Stimulated activated CD4-positive, alpha-beta T cell treated with anti-CD3 and anti-CD28 coated beads, Interleukin-4, amount 100 ng/mL, for 1 hour (primary cell): Measurements from ENCODE around the gene PLAC8.

ENCODE experiments used
- DNase-seq: peaks from one replicate; pipeline ENCODE4 v3.0.0-alpha.2; 2020

Gene PLAC8

GRCh38 chr4:83114576-83114975 lies at the start of gene PLAC8:
TSS of gene PLAC8 (minus strand) at chr4:83114729. CDS start at chr4:83107921, 6,808 bp downstream.
- no peak for DNase-seq

DNA sequence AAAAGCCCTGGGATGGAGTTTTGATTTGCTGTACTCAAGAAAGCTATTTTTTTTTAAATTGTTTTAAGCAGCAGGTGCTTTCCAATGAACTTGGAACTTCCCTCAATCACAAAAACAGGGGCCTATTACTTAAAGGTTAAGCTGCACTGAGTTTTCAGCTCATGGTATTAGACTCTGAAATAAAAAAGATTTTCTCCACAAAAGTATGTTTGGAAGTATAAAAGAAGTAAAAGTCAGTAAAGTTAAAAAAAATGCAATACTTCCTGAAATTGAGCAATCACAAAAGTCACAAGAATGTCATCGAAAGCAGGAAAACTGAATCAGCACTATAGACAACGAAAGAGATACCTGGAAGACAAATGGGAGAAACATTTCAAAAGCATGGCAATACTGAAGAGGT lies 38.9 kb upstream of the PLAC8 start:
- no peak for DNase-seq

GRCh38 chr4:83152746-83153145 lies 38.2 kb upstream of the PLAC8 start:
- DNase-seq = no peak

GRCh38 chr4:83151651-83152050 lies 37.1 kb upstream of the PLAC8 start:
- DNase-seq = no peak

- DNase-seq = no peak
Measured at GRCh38 chr4:83150653-83151330, 36.3 kb upstream of the PLAC8 start.

- DNase-seq = no peak
Measured at GRCh38 chr4:83149865-83150652, 35.5 kb upstream of the PLAC8 start.

DNA sequence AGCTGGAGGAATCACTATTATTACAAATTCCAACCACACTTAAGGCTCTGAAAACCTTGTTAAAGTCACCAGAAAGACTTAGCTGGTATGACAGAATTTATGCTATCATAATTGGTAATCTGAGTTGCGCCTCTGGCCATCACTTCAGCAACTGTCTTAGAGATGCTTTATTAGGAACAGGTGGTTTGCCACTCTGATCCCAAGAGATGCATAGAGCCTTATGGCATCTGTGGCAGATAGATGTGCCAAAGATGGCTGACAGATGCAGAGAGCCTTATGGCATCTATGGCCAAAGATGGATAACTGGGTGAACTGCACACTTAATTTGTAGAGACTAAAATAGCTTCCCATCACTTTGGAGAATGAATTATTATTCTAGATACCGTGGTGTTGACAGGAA lies 32.3 kb upstream of the PLAC8 start:
- no peak for DNase-seq

DNA sequence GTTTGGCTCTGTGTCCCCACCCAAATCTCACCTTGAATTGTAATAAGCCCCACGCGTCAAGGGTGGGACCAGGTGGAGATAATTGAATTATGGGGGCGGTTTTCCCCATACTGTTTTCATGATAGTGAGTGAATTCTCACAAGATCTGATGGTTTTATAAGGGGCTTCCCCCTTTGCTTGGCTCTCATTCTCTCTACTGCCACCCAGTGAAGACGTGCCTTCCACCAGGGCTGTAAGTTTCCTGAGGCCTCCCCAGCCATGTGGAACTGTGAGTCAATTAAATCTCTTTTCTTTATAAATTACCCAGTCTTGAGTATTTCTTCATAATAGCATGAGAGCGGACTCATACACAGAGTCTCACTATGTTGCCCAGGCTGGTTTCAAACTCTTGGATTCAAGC lies 31.2 kb upstream of the PLAC8 start:
- DNase-seq = peak; percentile 21

DNA sequence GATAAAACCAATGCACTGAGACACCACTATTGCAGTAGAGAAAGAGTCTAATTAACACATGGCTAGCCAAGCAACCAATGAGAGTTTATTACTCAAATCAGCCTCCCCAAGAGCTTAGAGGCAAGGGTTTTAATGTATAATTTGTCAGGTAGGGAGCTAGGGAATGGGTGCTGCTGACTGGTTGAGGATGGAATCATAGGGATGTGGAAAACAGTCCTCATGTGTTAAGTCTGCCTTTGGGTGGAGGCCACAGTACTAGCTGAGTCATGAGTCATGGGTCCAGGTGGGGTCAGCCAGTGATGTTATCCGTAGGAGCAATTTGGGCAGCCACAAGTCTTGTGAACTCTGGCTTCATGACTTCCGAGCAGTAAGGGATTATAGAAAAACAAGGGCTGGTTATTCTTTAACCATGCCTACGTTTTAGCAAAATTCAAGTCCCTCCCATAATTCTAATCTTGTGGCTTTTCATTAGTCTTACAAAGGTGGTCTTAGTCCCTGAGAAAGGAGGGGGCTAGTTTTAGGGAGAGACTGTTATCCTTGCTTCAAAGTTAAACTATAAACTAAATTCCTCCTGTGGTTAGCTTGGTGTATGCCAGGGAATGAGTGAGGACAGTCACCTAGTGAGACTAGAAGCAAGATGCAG lies 25.1 kb upstream of the PLAC8 start:
- DNase-seq = no peak

DNA sequence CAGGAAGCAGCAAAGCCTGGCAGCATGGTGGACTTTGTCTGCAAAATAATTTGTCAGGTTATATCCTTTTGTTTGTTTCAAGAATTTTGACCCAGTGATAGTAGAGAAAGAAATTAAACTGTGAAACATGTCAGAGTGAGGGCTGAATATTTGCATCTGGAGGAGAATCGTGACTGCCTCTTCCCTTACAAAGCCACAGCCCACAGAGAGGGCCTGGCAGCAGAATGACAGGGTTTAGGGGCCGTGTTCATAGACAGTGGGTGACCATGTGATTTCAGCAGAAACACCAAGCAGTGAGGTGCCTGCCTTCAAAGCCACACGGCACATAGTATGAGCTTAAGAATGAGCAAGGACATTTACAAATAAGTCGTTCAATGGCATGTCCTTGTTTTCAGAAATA lies 24.4 kb upstream of the PLAC8 start:
- no peak for DNase-seq

DNA sequence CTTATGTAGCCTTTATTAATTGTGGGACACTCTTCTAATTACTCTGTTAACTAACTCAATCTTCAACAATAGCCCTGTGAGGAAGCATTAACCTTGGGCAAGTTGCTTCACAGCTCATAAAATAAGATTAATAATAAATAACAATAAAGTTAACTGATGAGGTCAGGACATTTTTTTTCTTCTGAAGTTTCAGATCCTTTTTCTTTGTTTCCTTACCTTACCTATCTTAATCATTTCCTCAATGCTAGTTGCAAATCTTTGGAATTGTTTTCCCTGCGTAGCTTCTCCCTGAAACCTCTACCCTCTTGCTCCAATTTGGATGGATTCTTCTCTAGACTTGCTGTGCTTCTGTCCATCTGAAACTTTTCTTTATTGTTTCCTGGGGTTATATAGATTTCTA lies 17.5 kb upstream of the PLAC8 start:
- DNase-seq = no peak

DNA sequence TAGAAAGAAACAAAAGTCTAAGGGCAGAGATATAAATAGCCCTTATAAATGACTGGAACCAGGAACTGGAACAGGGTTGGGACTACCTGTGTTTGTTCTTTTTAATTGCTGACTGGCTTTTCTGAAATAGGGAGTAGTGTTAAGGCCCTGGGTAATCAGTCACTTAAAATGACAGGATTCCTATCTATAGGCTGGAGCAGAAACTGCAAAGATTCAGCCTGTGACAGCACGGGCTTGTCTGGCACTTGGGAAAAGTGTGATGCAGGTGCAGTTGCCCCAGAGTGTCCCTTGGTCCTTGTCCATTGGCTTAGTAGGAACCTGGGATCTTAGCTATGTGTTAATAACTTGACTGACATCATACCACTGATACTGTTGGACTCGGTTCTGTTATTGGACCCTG lies 14.7 kb upstream of the PLAC8 start:
- DNase-seq = no peak

- no peak for DNase-seq
Measured at GRCh38 chr4:83128240-83128929, 13.9 kb upstream of the PLAC8 start.

GRCh38 chr4:83125738-83126141 lies 11.2 kb upstream of the PLAC8 start:
- DNase-seq = no peak

DNA sequence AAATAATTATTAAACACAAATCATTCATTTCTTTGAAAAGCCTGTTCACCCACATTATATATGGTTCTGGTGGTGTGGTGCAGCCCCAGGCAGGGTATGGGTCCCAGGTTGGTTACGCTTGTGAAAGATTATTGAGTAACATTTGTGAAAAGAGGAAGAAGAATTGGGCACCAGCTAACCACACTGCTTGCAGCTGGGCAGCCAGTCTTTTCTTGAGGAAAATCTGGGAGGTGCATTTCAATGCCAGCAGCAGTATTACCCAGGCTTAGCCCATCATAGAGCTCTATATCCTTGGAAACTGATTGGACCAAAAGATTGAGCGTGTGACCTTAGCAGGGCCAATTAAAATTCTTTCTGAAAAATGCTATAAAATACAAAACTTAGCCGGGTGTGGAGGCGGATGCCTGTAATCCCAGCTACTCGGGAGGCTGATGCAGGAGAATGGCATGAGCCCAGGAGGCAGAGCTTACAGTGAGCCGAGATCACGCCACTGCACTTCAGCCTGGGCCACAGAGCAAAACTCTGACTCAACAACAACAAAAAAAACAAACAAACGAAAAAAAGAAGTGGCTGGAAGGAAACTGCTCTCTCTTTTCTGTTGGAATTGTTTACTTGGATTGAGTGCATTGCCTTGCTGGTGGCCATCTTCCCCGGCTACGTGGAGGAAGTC lies 9.7 kb upstream of the PLAC8 start:
- DNase-seq = no peak

DNA sequence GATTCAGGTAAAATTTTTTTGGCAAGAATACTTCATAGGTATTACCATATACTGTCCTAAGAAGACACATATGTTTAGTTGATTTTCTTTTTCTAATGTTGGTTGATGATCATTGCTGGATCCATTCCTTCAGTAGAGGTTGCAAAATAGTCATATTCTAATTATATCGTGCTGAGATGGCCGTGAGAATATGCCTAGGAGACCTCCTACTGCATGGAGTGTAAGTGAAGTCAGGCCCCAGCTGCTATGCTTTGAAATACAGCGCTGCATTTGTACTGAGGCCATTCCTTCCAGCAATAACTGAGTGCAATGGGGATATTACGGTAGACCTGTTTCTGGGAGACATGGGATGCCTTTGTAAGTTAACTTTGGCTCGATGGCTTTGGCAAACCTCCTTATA lies 6.7 kb upstream of the PLAC8 start:
- DNase-seq = no peak

DNA sequence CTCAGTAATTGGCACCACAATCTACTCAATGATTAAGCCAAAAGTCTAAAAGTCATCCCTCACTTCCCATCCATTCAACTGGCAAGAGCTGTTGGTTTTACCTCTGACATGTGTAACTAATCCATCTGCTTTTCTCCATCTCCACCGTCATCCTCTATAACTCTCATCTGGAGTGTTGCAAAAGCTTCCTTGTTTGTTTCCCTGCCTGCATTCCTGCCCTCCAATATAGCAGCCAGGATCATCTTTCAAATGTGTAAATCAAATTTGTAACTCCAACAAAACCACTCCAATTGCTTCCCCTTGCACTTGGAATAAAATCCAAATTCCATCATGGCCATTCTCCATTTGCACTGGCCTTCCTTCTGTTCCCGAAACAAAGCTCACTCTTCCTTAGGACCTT lies 4.3 kb upstream of the PLAC8 start:
- DNase-seq = no peak

GRCh38 chr4:83115656-83116285 lies 1.2 kb upstream of the PLAC8 start:
- no peak for DNase-seq

DNA sequence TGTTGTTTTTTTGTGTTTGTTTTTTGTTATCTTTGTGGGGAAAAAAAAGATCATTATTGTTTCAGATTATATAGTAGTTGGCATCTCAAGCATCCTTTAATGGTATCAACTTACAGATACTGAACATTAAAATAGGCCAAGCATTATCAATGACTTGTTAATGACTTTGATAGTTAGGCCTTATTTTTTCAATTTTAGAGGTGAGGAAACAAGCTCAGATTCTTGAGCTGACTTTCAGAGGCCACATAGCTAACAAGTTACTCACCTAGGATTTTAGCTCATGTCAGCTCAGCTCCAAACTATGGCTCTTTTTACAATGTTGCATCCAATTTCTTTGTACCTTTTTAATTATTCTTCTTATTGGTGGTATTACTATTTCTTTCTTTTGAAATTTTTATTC lies 471 bp upstream of the PLAC8 start:
- DNase-seq = no peak

- DNase-seq = no peak
Measured at GRCh38 chr4:83113429-83113786, 1.1 kb downstream of the PLAC8 start.

GRCh38 chr4:83112678-83113428 lies 1.7 kb downstream of the PLAC8 start:
- peak; percentile 28 for DNase-seq

DNA sequence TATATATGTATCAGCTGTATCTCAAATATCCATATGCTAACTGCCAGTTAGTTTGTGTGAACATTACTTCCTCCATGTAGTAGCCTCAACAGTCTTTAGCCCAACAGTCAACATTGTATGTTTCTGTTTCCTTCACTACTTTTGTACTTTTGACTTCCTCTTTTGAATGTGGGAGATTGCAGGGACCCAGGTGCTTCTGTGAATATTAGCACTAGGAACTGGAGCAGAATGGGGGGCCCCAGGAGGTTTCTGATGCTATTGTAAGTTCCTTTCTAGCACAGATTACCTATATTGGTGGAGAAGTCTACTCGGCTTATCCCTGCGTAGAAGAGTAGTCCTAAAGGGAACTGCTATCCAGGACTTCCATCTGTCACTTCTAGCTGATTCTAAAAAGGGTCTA lies 2.3 kb downstream of the PLAC8 start:
- DNase-seq = no peak
